CD4-positive, alpha-beta T cell treated with Interleukin-10 for 1 hour (primary cell): Measurements from ENCODE around the gene GRIN3A.
"Not testable (repeated sequence)": the region's sequence is repeated elsewhere in the genome, so short reads cannot be mapped to it uniquely, and the experiment has no call there.

Experiments
- DNase-seq: peaks from one replicate; pipeline ENCODE4 v3.0.0-alpha.2; 2020

GRIN3A gene

GRCh38 chr9:101629636-101630035, 108.8 kb downstream of the GRIN3A start:
- DNase-seq, result no peak

GRCh38 chr9:101628173-101628572, 110.3 kb downstream of the GRIN3A start:
- no peak for DNase-seq

- no peak for DNase-seq
Observed at GRCh38 chr9:101626295-101626694, 112.2 kb downstream of the GRIN3A start.

GRCh38 chr9:101625876-101626275, 112.6 kb downstream of the GRIN3A start:
- no peak for DNase-seq

- no peak for DNase-seq
Observed at GRCh38 chr9:101620452-101620851, 118.0 kb downstream of the GRIN3A start.

GRCh38 chr9:101618698-101619097, 119.7 kb downstream of the GRIN3A start:
- no peak for DNase-seq

GRCh38 chr9:101605547-101605946, 132.9 kb downstream of the GRIN3A start:
- no peak for DNase-seq

- no peak for DNase-seq
Observed at GRCh38 chr9:101604296-101604695, 134.2 kb downstream of the GRIN3A start.

- DNase-seq, result peak; percentile 41
Observed at GRCh38 chr9:101601904-101602765, 136.3 kb downstream of the GRIN3A start.

GRCh38 chr9:101594796-101595195, 143.7 kb downstream of the GRIN3A start, which contains the start of gene PPP3R2:
TSS of gene PPP3R2 (minus strand) at chr9:101594969. CDS start at chr9:101594921, 48 bp downstream.
- DNase-seq, result no peak

GRCh38 chr9:101593345-101593744, 145.1 kb downstream of the GRIN3A start:
- DNase-seq, result no peak

- DNase-seq, result no peak
Observed at GRCh38 chr9:101592788-101593187, 145.7 kb downstream of the GRIN3A start.

GRCh38 chr9:101591787-101592446, 146.5 kb downstream of the GRIN3A start:
- no peak for DNase-seq

- DNase-seq, result no peak
Observed at GRCh38 chr9:101590901-101591300, 147.5 kb downstream of the GRIN3A start.

- DNase-seq, result not testable (repeated sequence)
Observed at GRCh38 chr9:101590074-101590473, 148.4 kb downstream of the GRIN3A start.

GRCh38 chr9:101587332-101588043, 151.0 kb downstream of the GRIN3A start:
- no peak for DNase-seq

- DNase-seq, result no peak
Observed at GRCh38 chr9:101586651-101587050, 151.8 kb downstream of the GRIN3A start.

- DNase-seq, result no peak
Observed at GRCh38 chr9:101585740-101586139, 152.7 kb downstream of the GRIN3A start.

- no peak for DNase-seq
Observed at GRCh38 chr9:101582553-101582952, 155.9 kb downstream of the GRIN3A start.

GRCh38 chr9:101579711-101580545, 158.5 kb downstream of the GRIN3A start:
- no peak for DNase-seq

- DNase-seq, result no peak
Observed at GRCh38 chr9:101578378-101578777, 160.1 kb downstream of the GRIN3A start.

GRCh38 chr9:101574731-101575333, 163.6 kb downstream of the GRIN3A start:
- DNase-seq, result no peak
